Esophagus muscularis mucosa (tissue), 4 donors: ENCODE measurements around the gene SPATA16. TPM values are rescaled to one million over a fixed set of nuclear protein-coding genes. Genes with fewer than 3 reads are reported as not detected.

Source experiments
- DNase-seq: peaks from one replicate; pipeline ENCODE4 v3.0.0-alpha.2; 2017; ENCODE audit errors: extremely low spot score
- H3K27ac ChIP-seq, 4 donors: fragments of 200-600 bp; sonication (generic); replicated peaks in 1 of 4; 1 replicate in 3 of 4; 2 replicates in 1 of 4; pipeline ENCODE4 v1.5.1; 2016 to 2019; ENCODE audit warnings: mild to moderate bottlenecking in 1 of 4
- H3K27me3 ChIP-seq, 4 donors: fragments of 200-600 bp; sonication (generic); one replicate each; pipeline versions ENCODE4 v1.5.1 to v1.6.0; 2016 to 2019
- H3K36me3 ChIP-seq, 4 donors: fragments of 200-600 bp; sonication (generic); one replicate each; pipeline ENCODE4 v1.5.1; 2016 to 2019
- H3K4me1 ChIP-seq, 4 donors: fragments of 200-600 bp; sonication (generic); one replicate each; pipeline ENCODE4 v1.5.1; 2016 to 2019
- H3K4me3 ChIP-seq, 4 donors: fragments of 200-600 bp; sonication (generic); 1 replicate in 2 of 4; 2 replicates in 2 of 4; pipeline ENCODE4 v1.5.1; 2016 to 2019; ENCODE audit warnings: mild to moderate bottlenecking in 4 of 4, moderate library complexity in 1 of 4
- H3K9me3 ChIP-seq, 4 donors: fragments of 200-600 bp; sonication (generic); 1 replicate in 3 of 4; 2 replicates in 1 of 4; pipeline ENCODE4 v1.5.1; 2016 to 2019
- CTCF ChIP-seq, 3 experiments: fragments of 200-600 bp in 2 of 3; fragments of 450-650 bp in 1 of 3; sonication (generic) in 2 of 3; IDR thresholded peaks; one replicate each; pipeline ENCODE4 v1.5.1; 2017 to 2019; ENCODE audit warnings: antibody characterized with exemption in 3 of 3, mild to moderate bottlenecking in 2 of 3, moderate library complexity in 1 of 3
- EP300 ChIP-seq: sonication (generic); formaldehyde crosslinking; IDR thresholded peaks from one replicate; pipeline ENCODE4 v1.6.1; 2017; ENCODE audit warnings: antibody characterized with exemption
- POLR2A ChIP-seq: fragments of 450-650 bp; IDR thresholded peaks from one replicate; pipeline ENCODE4 v1.6.1; 2017; ENCODE audit warnings: antibody characterized with exemption, moderate library complexity, mild to moderate bottlenecking, low read depth
- POLR2AphosphoS5 ChIP-seq, 2 donors: sonication (generic); formaldehyde crosslinking; IDR thresholded peaks; one replicate each; pipeline ENCODE4 v1.6.1; 2017; ENCODE audit warnings: antibody characterized with exemption in 2 of 2
- WGBS: methylation state at CpG from one replicate; pipeline ENCODE4 v1.1.5; 2018; 5-methylcytosine and 5-hydroxymethylcytosine counted together
- intact Hi-C: fragments of 100-400 bp; cut with DNase I; formaldehyde crosslinking; loops from one replicate; pipeline ENCODE4 v1.15.1; 2023
- total RNA-seq, 4 donors: library from RNA; depleted of rRNA; stranded (reverse); fragments of >200 nt; gene quantifications; one replicate each; pipeline versions ENCODE4 v1.1.0 to v1.2.1, GENCODE V29; 2016

The SPATA16 gene
- total RNA-seq, 4 donors from 2014 or later = not detected

- Histone ChIP-seq H3K4me3 (no peak overlapping the region), H3K36me3 (no peaks in the 10 kb centered on the region), H3K4me1 (no peaks in the 10 kb centered on the region), H3K27me3 (no peaks in the 10 kb centered on the region), H3K9me3 (no peaks in the 10 kb centered on the region), H3K27ac (no peak overlapping the region)
- no peak for TF ChIP-seq POLR2A
- TF ChIP-seq CTCF (IDR thresholded peaks at IDR 0.05) = no peak
- TF ChIP-seq POLR2AphosphoS5 (IDR thresholded peaks at IDR 0.05) = no peak
- TF ChIP-seq EP300 = no peak
- no peak for DNase-seq
- 89% methylated on average over 3 of the region's 3 CpGs for WGBS
- intact Hi-C loops = no loop called here
Measured at GRCh38 chr3:173007079-173007723, 133.8 kb downstream of the SPATA16 start.

- H3K27ac ChIP-seq = no peak overlapping the region
- DNase-seq = no peak
- TF ChIP-seq EP300 (no peak), CTCF (IDR thresholded peaks at IDR 0.05) (no peak), POLR2AphosphoS5 (IDR thresholded peaks at IDR 0.05) (no peak)
- H3K9me3 ChIP-seq = no peaks in the 10 kb centered on the region
- H3K36me3 ChIP-seq = no peaks in the 10 kb centered on the region
- H3K4me3 ChIP-seq = no peak overlapping the region
- H3K27me3 ChIP-seq = no peaks in the 10 kb centered on the region
- intact Hi-C loops = no loop called here
- H3K4me1 ChIP-seq = no peaks in the 10 kb centered on the region
Measured at GRCh38 chr3:173006006-173006405, 135.0 kb downstream of the SPATA16 start.

GRCh38 chr3:173004681-173005080, 136.4 kb downstream of the SPATA16 start:
- TF ChIP-seq CTCF (IDR thresholded peaks at IDR 0.05) (no peak), POLR2A (no peak), EP300 (no peak), POLR2AphosphoS5 (IDR thresholded peaks at IDR 0.05) (no peak)
- DNase-seq = no peak
- no peaks in the 10 kb centered on the region for H3K9me3 ChIP-seq
- no peak overlapping the region for H3K4me3 ChIP-seq
- no peaks in the 10 kb centered on the region for H3K4me1 ChIP-seq
- H3K27me3 ChIP-seq = no peaks in the 10 kb centered on the region
- WGBS = 72% methylated on average over 6 of the region's 6 CpGs
- no peaks in the 10 kb centered on the region for H3K36me3 ChIP-seq
- intact Hi-C loops = no loop called here
- H3K27ac ChIP-seq = no peak overlapping the region

GRCh38 chr3:173003956-173004355, 137.1 kb downstream of the SPATA16 start:
- intact Hi-C loops = no loop called here
- whole genome bisulfite sequencing = 74% methylated on average over 3 of the region's 3 CpGs
- no peak for TF ChIP-seq CTCF (IDR thresholded peaks at IDR 0.05)
- TF ChIP-seq POLR2A = no peak
- TF ChIP-seq POLR2AphosphoS5 (IDR thresholded peaks at IDR 0.05) = no peak
- no peak for TF ChIP-seq EP300

GRCh38 chr3:173003471-173003870, 137.6 kb downstream of the SPATA16 start:
- TF ChIP-seq POLR2AphosphoS5 (IDR thresholded peaks at IDR 0.05) (no peak), POLR2A (no peak), CTCF (IDR thresholded peaks at IDR 0.05) (no peak), EP300 (no peak)
- intact Hi-C loops = no loop called here
- Histone ChIP-seq H3K27me3 (no peaks in the 10 kb centered on the region), H3K4me3 (no peak overlapping the region), H3K9me3 (no peaks in the 10 kb centered on the region), H3K4me1 (no peaks in the 10 kb centered on the region), H3K36me3 (no peaks in the 10 kb centered on the region), H3K27ac (no peak overlapping the region)
- WGBS = 89% methylated on average over 2 of the region's 2 CpGs
- no peak for DNase-seq

More at GRCh38 chr3:173003956-173004355, 137.1 kb downstream of the SPATA16 start:
- H3K4me1 ChIP-seq = no peaks in the 10 kb centered on the region
- no peaks in the 10 kb centered on the region for H3K27me3 ChIP-seq
- H3K27ac ChIP-seq = no peak overlapping the region
- no peak overlapping the region for H3K4me3 ChIP-seq
- DNase-seq = no peak
- H3K36me3 ChIP-seq = no peaks in the 10 kb centered on the region
- no peaks in the 10 kb centered on the region for H3K9me3 ChIP-seq
